Stimulated activated CD8-positive, alpha-beta memory T cell treated with anti-CD3 and anti-CD28 coated beads, Interleukin-15, amount 100 ng/mL, for 4 hours (primary cell): ENCODE data around the gene TTLL6.

Source experiments
- DNase-seq, 2 donors: peaks; one replicate each; pipeline ENCODE4 v3.0.0-alpha.2; 2020; ENCODE audit warnings: low read depth in 2 of 2

Gene TTLL6

GRCh38 chr17:48759288-48759687 lies 57.7 kb downstream of the TTLL6 start:
- DNase-seq: no peak

GRCh38 chr17:48757524-48757961 lies 59.5 kb downstream of the TTLL6 start:
- DNase-seq: no peak

- DNase-seq: no peak
These were observed 60.2 kb downstream of the TTLL6 start for GRCh38 chr17:48756830-48757251.

GRCh38 chr17:48755356-48755755 lies 61.7 kb downstream of the TTLL6 start:
- no peak for DNase-seq

GRCh38 chr17:48754500-48755261 lies 62.3 kb downstream of the TTLL6 start:
- DNase-seq: no peak

- DNase-seq: no peak
These were observed 63.1 kb downstream of the TTLL6 start for GRCh38 chr17:48753794-48754499.

DNA sequence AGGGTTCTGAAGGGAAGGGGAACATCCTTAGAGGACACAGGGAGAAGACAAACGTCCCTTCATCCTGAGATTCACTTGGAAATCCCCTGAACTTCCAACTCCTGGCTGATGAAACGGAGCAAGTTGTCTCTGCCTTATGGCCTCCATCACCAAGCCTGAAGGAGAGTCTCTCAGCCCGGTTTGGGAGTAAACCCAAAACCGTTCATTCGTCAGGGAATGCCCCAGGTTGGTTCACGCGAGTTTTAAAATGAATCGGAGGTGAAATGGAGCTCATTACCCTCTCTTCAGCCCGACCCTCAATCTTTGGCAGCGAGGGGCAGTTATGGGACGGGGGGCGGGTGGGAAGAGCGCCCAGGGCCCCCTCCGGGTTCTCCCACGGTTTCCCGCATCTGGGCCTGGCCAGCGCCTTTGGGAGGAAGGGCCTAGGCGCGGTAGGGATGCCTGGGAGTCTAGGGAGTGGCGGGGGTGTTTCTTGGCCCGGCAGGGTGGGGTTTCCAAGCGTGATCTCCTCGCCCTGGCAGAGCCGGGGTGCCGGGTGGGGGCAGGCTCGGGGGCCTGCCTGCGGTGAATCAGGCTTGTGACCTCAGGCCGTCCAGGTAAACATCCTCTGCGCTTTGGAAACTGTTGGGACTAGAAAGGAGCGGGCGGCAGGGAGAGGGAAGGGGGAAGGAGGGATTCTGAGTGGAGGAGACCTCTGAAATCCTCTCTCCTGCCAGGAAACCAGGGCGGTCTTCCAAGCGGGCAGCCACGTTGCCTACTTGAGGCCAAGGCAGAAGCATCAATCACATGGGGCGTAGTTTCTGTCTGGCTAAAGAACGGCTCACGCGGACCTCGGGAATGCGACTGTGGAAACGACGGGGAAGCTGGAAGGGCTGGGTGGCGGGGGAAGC lies 64.4 kb downstream of the TTLL6 start:
- DNase-seq: no peak

- DNase-seq: no peak
These were observed 65.2 kb downstream of the TTLL6 start for GRCh38 chr17:48751733-48752398.

- no peak for DNase-seq
These were observed 65.9 kb downstream of the TTLL6 start for GRCh38 chr17:48751172-48751571.

GRCh38 chr17:48749621-48750553 lies 67.1 kb downstream of the TTLL6 start:
- no peak for DNase-seq

GRCh38 chr17:48748718-48749566 lies 68.1 kb downstream of the TTLL6 start:
- no peak for DNase-seq

DNA sequence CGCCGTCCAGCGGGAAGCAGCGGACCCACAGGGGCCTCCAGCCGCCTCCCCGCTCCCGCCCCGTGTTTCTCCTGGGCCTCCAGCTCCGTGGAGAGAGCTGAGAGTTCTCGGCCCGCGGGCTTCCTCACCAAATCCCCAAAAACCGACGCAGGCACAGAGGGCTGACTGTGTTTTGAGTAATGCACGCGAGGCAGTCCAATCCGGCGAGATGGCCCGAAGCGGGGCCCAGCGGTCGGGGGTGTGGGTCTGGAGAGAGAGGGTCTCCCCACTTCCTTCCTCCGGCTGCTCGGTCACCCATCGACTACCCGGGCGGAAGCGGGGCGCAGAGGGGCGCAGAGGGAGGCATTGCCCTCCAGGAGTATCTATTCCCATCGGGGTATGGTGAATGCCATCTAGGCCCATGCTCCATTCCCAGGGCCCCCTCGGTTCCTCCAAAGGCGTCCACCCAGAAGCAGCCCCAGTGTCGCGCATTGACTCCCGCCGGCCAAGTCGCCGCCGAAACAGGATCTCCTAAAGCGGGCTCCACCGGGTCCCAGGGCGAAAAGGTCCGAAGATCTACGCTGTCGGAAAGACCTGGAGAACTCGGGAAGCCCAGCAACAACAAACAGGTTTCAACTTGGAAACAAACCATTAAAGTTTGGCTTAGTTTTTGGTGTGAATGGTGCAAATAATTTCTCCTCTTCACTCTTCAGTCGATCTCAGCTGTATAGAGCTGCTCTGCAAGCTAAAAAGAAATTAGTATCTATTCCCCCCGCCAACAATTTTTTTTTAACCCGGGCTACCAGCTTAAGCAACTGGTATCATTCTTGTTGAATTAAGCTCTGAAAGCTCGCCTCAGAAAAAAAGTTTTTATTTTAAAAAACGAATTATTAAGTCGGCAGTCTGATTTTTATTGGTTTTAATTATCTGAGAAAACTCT lies 69.3 kb downstream of the TTLL6 start:
- no peak for DNase-seq

GRCh38 chr17:48746916-48747444 lies 70.0 kb downstream of the TTLL6 start:
- no peak for DNase-seq

- DNase-seq: no peak
These were observed 71.4 kb downstream of the TTLL6 start for GRCh38 chr17:48745381-48746275.

GRCh38 chr17:48740537-48740936 lies 76.5 kb downstream of the TTLL6 start:
- DNase-seq: no peak

- DNase-seq: no peak
These were observed 78.1 kb downstream of the TTLL6 start for GRCh38 chr17:48738803-48739526.

DNA sequence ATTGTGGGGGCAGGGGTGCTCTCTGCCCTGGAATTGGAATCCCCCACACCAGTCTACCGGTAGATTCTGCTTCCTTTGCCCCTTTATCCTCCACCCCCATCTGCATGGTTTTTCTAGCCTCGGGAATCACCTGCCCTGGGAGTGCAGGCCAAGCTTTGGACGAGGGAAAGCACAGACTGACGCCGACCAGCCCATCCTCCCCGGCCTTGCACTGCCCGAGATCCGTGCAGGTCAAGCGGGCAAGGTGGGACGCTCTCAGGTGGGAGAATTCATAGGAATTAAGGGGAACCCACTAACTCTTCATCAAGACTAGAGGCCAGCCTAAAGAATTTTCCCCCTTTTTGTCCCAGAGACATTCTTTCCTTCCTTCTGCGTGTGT lies 78.6 kb downstream of the TTLL6 start:
- DNase-seq: no peak
